GM23338 (cell line): ENCODE data around the gene HTR1D. TPM values are rescaled to one million over a fixed set of nuclear protein-coding genes. Genes with fewer than 3 reads are reported as not detected.
A peak's percentile ranks its signal among the peaks of the same experiment; 100 is the strongest.

Source experiments
- ATAC-seq: fragments of 200-7000 bp; cut with Tn5 transposase; 3 replicates; pipeline ENCODE4 v1.9.1; 2020
- DNase-seq: peaks from one replicate; pipeline ENCODE4 v3.0.0-alpha.2; 2015; ENCODE audit warnings: low spot score
- H2AFZ ChIP-seq: fragments of 200-600 bp; sonication (generic); 2 replicates; pipeline ENCODE4 v1.8.0; 2016; ENCODE audit warnings: antibody characterized with exemption, mild to moderate bottlenecking, moderate library complexity
- H3F3A ChIP-seq: fragments of 200-600 bp; sonication (generic); replicated peaks from 2 replicates; pipeline ENCODE4 v1.8.0; 2017; ENCODE audit warnings: antibody characterized with exemption, mixed run types, low read depth
- H3K27ac ChIP-seq: fragments of 200-600 bp; sonication (generic); 2 replicates; pipeline ENCODE4 v1.6.1; 2016; ENCODE audit warnings: low read depth
- H3K27me3 ChIP-seq: fragments of 200-600 bp; sonication (generic); 2 replicates; pipeline ENCODE4 v1.8.0; 2016; ENCODE audit warnings: mild to moderate bottlenecking, mixed run types, moderate library complexity; ENCODE audit not compliant: insufficient read depth
- H3K36me3 ChIP-seq: fragments of 200-600 bp; sonication (generic); 2 replicates; pipeline ENCODE4 v1.8.0; 2016; ENCODE audit warnings: mild to moderate bottlenecking; ENCODE audit not compliant: insufficient read depth
- H3K4me1 ChIP-seq: fragments of 200-600 bp; sonication (generic); 2 replicates; pipeline ENCODE4 v1.8.0; 2016; ENCODE audit warnings: mild to moderate bottlenecking, moderate library complexity; ENCODE audit not compliant: insufficient read depth
- H3K4me2 ChIP-seq: fragments of 200-600 bp; sonication (generic); 2 replicates; pipeline ENCODE4 v1.7.1; 2017; ENCODE audit warnings: mixed run types
- H3K4me3 ChIP-seq: fragments of 200-600 bp; sonication (generic); 2 replicates; pipeline ENCODE4 v1.6.1; 2016; ENCODE audit warnings: mixed run types
- H3K79me2 ChIP-seq: fragments of 200-600 bp; sonication (generic); replicated peaks from 2 replicates; pipeline ENCODE4 v1.8.0; 2017; ENCODE audit warnings: mild to moderate bottlenecking; ENCODE audit not compliant: insufficient read depth
- H3K9me2 ChIP-seq: fragments of 200-600 bp; sonication (generic); 2 replicates; pipeline ENCODE4 v1.8.0; 2017; ENCODE audit not compliant: insufficient read depth
- H4K20me1 ChIP-seq: fragments of 200-600 bp; sonication (generic); replicated peaks from 2 replicates; pipeline ENCODE4 v1.8.0; 2017; ENCODE audit warnings: mild to moderate bottlenecking; ENCODE audit not compliant: insufficient read depth
- H3K27ac Mint-ChIP-seq: 2 replicates; pipeline ENCODE4 v1.8.0; 2020; ENCODE audit warnings: inconsistent platforms, mild to moderate bottlenecking, moderate library complexity, mixed read lengths
- H3K27me3 Mint-ChIP-seq: 3 replicates; pipeline ENCODE4 v1.8.0; 2022; ENCODE audit warnings: low read depth, mild to moderate bottlenecking, moderate library complexity, mixed read lengths, inconsistent platforms; ENCODE audit not compliant: insufficient read depth, poor library complexity
- H3K36me3 Mint-ChIP-seq: 3 replicates; pipeline ENCODE4 v1.8.0; 2021; ENCODE audit warnings: low read depth, mild to moderate bottlenecking, inconsistent platforms, moderate library complexity, mixed read lengths
- H3K4me1 Mint-ChIP-seq: 3 replicates; pipeline ENCODE4 v1.8.0; 2020; ENCODE audit warnings: mild to moderate bottlenecking, inconsistent platforms, mixed read lengths
- H3K4me3 Mint-ChIP-seq: 3 replicates; pipeline ENCODE4 v1.8.0; 2021; ENCODE audit warnings: moderate library complexity, mild to moderate bottlenecking, inconsistent platforms, mixed read lengths
- H3K9me3 Mint-ChIP-seq: 3 replicates; pipeline ENCODE4 v1.8.0; 2020; ENCODE audit warnings: moderate library complexity, mild to moderate bottlenecking, inconsistent platforms, mixed read lengths
- CREB1 ChIP-seq: fragments of 250-450 bp; sonication (Bioruptor Pico); IDR thresholded peaks from 2 replicates; pipeline ENCODE4 v1.5.0; 2020; ENCODE audit warnings: low read depth, mild to moderate bottlenecking, moderate library complexity
- CTCF ChIP-seq, 2 experiments: fragments of 200-600 bp in 1 of 2; sonication (generic) in 1 of 2; conservative IDR thresholded peaks; 2 replicates each; pipeline versions ENCODE4 v1.5.1 to v1.6.1; 2016 to 2017; ENCODE audit warnings: antibody characterized with exemption in 2 of 2, low read depth in 2 of 2, mild to moderate bottlenecking in 2 of 2, moderate library complexity in 1 of 2
- EZH2 ChIP-seq: fragments of 200-600 bp; sonication (generic); IDR thresholded peaks from one replicate; pipeline ENCODE4 v1.8.0; 2017; ENCODE audit warnings: antibody characterized with exemption, mild to moderate bottlenecking, low read depth; ENCODE audit not compliant: unreplicated experiment
- EZH2phosphoT487 ChIP-seq: fragments of 200-600 bp; sonication (generic); IDR thresholded peaks from one replicate; pipeline ENCODE4 v1.8.1; 2018; ENCODE audit warnings: antibody characterized with exemption; ENCODE audit not compliant: unreplicated experiment
- JUNB ChIP-seq: IDR thresholded peaks from one replicate; pipeline ENCODE4 v1.6.1; 2016; ENCODE audit warnings: antibody characterized with exemption; ENCODE audit not compliant: unreplicated experiment
- NANOG ChIP-seq: IDR thresholded peaks from 2 replicates; pipeline ENCODE4 v1.6.1; 2016; ENCODE audit warnings: antibody characterized with exemption, borderline replicate concordance
- POLR2AphosphoS5 ChIP-seq: IDR thresholded peaks from 2 replicates; pipeline ENCODE4 v1.6.1; 2016; ENCODE audit warnings: antibody characterized with exemption, low read depth
- STAT1 ChIP-seq: IDR thresholded peaks from one replicate; pipeline ENCODE4 v1.6.1; 2016; ENCODE audit warnings: antibody characterized with exemption; ENCODE audit not compliant: unreplicated experiment
- ZNF114 ChIP-seq: fragments of 250-450 bp; sonication (Bioruptor Pico); IDR thresholded peaks from 2 replicates; pipeline ENCODE4 v1.5.0; 2020; ENCODE audit warnings: mild to moderate bottlenecking, moderate library complexity
- polyA plus RNA-seq: library from polyadenylated mRNA; unstranded; fragments of >200 nt; fragmentation: Nextera tagmentation; extraction: Ambion mirVana; gene quantifications from 2 replicates; pipeline ENCODE4 v1.2.1, GENCODE V29; 2016
- total RNA-seq: library from RNA; depleted of rRNA; stranded (reverse); fragments of >200 nt; shearing (Covaris generic); gene quantifications from 2 replicates; pipeline ENCODE4 v1.2.3, GENCODE V29; 2014
- TF ChIP-seq, protein P1 (sequence below): IDR thresholded peaks from one replicate; pipeline ENCODE4 v1.6.1; 2018; ENCODE audit warnings: antibody characterized with exemption; ENCODE audit not compliant: unreplicated experiment

Gene HTR1D
- total and polyA plus RNA-seq, 2 experiments from 2014 or later = 2.4 to 4.1 TPM

DNA sequence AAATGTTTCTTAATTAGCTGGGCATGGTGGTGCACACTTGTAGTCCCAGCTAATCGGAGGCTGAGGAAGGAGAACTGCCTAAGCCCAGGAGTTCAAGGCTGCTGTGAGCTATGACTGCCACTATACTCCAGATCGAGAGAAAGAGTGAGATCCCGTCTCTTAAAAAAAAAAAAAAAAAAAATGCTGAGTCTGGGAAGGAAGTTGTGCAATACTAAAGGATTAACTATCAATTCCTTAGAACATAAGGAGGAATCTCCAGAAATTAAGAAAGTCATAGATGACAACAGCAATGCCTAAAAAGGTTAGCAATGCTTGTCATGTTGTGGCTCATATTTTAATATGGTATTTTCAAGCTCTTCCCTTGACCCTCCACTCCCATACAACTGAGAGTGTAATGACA is 53.9 kb downstream of the HTR1D start (continued):
- TF ChIP-seq CTCF (conservative IDR thresholded peaks at IDR 0.05; ENCODE audit: low read depth in 2 of 2) = no peak
- TF ChIP-seq, protein P1, sequence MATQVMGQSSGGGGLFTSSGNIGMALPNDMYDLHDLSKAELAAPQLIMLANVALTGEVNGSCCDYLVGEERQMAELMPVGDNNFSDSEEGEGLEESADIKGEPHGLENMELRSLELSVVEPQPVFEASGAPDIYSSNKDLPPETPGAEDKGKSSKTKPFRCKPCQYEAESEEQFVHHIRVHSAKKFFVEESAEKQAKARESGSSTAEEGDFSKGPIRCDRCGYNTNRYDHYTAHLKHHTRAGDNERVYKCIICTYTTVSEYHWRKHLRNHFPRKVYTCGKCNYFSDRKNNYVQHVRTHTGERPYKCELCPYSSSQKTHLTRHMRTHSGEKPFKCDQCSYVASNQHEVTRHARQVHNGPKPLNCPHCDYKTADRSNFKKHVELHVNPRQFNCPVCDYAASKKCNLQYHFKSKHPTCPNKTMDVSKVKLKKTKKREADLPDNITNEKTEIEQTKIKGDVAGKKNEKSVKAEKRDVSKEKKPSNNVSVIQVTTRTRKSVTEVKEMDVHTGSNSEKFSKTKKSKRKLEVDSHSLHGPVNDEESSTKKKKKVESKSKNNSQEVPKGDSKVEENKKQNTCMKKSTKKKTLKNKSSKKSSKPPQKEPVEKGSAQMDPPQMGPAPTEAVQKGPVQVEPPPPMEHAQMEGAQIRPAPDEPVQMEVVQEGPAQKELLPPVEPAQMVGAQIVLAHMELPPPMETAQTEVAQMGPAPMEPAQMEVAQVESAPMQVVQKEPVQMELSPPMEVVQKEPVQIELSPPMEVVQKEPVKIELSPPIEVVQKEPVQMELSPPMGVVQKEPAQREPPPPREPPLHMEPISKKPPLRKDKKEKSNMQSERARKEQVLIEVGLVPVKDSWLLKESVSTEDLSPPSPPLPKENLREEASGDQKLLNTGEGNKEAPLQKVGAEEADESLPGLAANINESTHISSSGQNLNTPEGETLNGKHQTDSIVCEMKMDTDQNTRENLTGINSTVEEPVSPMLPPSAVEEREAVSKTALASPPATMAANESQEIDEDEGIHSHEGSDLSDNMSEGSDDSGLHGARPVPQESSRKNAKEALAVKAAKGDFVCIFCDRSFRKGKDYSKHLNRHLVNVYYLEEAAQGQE = no peak

DNA sequence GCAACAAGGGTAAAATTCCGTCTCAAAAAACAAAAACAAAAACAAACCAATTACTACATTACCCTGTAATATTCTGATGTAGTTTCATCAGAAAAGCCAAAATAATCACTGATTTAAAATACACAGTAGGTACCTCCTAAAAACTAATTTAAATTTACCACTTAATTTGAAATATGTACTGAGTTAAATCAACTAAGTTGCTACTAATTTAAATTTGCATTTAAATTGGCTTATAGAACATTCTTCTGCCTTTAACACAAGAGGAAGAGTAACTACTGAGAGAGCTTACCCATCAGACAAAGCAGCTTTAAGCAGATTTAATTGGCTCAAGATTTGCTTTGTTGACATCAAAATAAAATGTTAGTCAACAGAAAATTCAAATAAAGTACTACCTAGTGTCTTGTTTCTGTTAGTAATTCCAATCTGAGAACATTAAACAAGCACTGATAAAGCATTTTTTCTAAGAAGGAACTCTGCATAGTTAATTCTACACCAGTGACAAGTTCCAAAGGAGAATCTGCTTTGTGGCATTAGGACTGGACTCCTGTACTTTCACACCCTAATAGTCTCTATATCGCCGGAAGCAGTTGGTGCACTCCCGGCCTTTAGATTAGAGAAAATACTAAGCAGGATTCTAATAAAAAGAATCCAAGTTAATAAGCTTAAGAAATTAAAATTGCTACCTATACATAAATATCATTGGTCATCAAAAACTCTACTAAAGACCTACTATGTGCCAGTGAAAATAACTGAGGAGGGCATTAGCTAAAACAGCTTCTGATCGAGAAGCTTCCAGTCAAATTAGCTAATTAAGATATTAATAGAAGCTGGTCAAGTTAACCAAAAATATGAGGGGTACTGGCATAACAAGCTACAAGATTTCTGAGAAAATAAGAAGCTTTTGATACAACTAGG is 57.1 kb downstream of the HTR1D start:
- Histone ChIP-seq H3K4me1 (peaks cover 37% of the 10 kb centered on the region), H4K20me1 (peaks cover 71% of the 10 kb centered on the region), H3K36me3 (no peaks in the 10 kb centered on the region), H3K27ac (no peak overlapping the region), H3K9me2 (no peaks in the 10 kb centered on the region; the same call in 1 of the 2 replicates), H3K27me3 (no peaks in the 10 kb centered on the region), H3F3A (no peaks in the 10 kb centered on the region), H3K79me2 (peaks cover 100% of the 10 kb centered on the region), H3K4me2 (0 out of 2 replicates have a peak overlapping the region, but pooled peaks have one; percentile 14), H3K4me3 (no peak overlapping the region), H2AFZ (no peak overlapping the region)
- no peaks in the 10 kb centered on the region for H3K9me3 Mint-ChIP-seq
- H3K27ac Mint-ChIP-seq = no peak overlapping the region
- H3K4me3 Mint-ChIP-seq = no peak overlapping the region
- no peak for DNase-seq
- H3K36me3 Mint-ChIP-seq = 0 out of 3 replicates have a peak, but pooled peaks cover 3% of the 10 kb centered on the region
- no peak for ATAC-seq
- peaks cover 25% of the 10 kb centered on the region for H3K4me1 Mint-ChIP-seq
- peaks cover 4% of the 10 kb centered on the region for H3K27me3 Mint-ChIP-seq
- no peak for TF ChIP-seq CTCF (conservative IDR thresholded peaks at IDR 0.05; ENCODE audit: low read depth in 2 of 2)
- no peak for TF ChIP-seq STAT1
- no peak for TF ChIP-seq JUNB
- TF ChIP-seq EZH2 = no peak
- no peak for TF ChIP-seq POLR2AphosphoS5
- no peak for TF ChIP-seq EZH2phosphoT487
- no peak for TF ChIP-seq CREB1 (CRISPR knock-in tag)
- TF ChIP-seq, protein P1 = no peak
- no peak for TF ChIP-seq NANOG
- no peak for TF ChIP-seq ZNF114 (CRISPR knock-in tag)
